Measurements from ENCODE around the gene CYP19A1. TPM values are rescaled to one million over a fixed set of nuclear protein-coding genes. Genes with fewer than 3 reads are reported as not detected.
A peak's percentile ranks its signal among the peaks of the same experiment; 100 is the strongest.

Gene CYP19A1
- total RNA-seq, 1 donor from 2014 or later, result not detected

DNA sequence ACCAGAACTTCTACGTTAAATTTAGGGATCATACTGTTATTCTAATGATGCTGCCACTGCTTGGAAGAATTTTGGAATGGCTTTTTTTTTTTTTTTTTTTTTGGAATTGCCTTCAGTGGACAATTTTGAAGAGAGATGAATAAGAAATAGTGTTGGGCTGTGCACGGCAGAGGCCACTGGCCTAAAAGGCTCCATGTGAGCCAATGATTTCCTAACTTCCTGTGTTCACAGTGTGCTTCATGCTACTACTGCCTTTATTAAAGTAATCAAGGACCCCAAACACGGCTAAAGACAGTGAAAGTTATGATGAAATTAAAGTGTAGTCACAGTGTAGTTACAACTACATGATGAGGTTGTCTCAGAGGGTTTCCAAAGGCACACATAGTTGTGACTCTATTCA, 142.9 kb downstream of the CYP19A1 start:
- Mint-ChIP-seq H3K27me3 (ENCODE audit: unreplicated experiment) (peaks cover 2% of the 10 kb centered on the region), H3K9me3 (ENCODE audit: unreplicated experiment) (no peaks in the 10 kb centered on the region), H3K36me3 (ENCODE audit: low read depth, unreplicated experiment) (no peaks in the 10 kb centered on the region), H3K4me1 (ENCODE audit: unreplicated experiment) (peaks cover 7% of the 10 kb centered on the region), H3K4me3 (ENCODE audit: unreplicated experiment) (no peak overlapping the region), H3K27ac (ENCODE audit: unreplicated experiment) (no peak overlapping the region)
- TF ChIP-seq, protein P1, sequence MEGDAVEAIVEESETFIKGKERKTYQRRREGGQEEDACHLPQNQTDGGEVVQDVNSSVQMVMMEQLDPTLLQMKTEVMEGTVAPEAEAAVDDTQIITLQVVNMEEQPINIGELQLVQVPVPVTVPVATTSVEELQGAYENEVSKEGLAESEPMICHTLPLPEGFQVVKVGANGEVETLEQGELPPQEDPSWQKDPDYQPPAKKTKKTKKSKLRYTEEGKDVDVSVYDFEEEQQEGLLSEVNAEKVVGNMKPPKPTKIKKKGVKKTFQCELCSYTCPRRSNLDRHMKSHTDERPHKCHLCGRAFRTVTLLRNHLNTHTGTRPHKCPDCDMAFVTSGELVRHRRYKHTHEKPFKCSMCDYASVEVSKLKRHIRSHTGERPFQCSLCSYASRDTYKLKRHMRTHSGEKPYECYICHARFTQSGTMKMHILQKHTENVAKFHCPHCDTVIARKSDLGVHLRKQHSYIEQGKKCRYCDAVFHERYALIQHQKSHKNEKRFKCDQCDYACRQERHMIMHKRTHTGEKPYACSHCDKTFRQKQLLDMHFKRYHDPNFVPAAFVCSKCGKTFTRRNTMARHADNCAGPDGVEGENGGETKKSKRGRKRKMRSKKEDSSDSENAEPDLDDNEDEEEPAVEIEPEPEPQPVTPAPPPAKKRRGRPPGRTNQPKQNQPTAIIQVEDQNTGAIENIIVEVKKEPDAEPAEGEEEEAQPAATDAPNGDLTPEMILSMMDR (IDR thresholded peaks at IDR 0.05; ENCODE audit: unreplicated experiment), result no peak
- no peak for DNase-seq (ENCODE audit: low spot score)

DNA sequence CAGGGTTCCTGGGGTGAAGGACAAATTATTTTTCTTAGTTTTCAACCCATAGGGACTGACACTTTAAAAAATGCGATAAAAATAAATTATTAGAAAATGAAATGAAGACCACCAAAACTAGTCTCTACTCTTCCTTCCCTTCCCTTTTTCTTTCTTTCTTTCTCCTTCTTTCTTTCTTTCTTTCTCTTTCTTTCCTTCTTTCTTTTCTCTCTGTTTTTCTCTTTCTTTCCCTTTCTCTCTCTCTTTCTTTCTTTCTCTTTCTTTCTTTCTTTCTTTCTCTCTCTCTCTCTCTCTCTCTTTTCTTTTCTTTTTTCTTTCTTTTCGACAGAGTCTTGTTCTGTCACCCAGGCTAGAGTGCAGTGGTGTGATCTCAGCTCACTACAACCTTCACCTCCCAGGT, 144.4 kb downstream of the CYP19A1 start:
- peaks cover 7% of the 10 kb centered on the region for H3K4me1 Mint-ChIP-seq (ENCODE audit: unreplicated experiment)
- H3K4me3 Mint-ChIP-seq (ENCODE audit: unreplicated experiment), result no peak overlapping the region
- TF ChIP-seq, protein P1 (IDR thresholded peaks at IDR 0.05; ENCODE audit: unreplicated experiment), result no peak
- no peaks in the 10 kb centered on the region for H3K9me3 Mint-ChIP-seq (ENCODE audit: unreplicated experiment)
- H3K36me3 Mint-ChIP-seq (ENCODE audit: low read depth, unreplicated experiment), result no peaks in the 10 kb centered on the region
- H3K27ac Mint-ChIP-seq (ENCODE audit: unreplicated experiment), result no peak overlapping the region
- DNase-seq (ENCODE audit: low spot score), result no peak
- peaks cover 2% of the 10 kb centered on the region for H3K27me3 Mint-ChIP-seq (ENCODE audit: unreplicated experiment)

DNA sequence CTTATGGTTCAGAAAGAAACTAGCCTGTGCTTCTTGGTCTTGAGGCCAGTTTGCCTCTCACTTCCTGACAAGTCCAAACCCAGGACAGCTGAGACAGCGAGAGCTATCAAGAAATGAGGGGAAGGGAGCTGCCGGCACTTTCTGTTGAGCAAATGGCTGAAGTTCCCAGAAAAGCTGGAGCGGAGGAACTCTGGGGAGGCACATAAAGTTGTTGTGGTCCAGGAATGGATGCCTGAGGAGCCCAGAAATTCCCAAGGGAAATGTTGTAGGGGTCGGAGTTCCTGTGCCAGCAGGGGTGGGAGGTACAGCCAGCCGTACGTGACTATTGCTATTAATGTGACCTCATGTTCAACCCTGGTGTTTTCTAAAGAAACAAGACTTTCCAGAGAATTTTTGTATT, 144.9 kb downstream of the CYP19A1 start:
- DNase-seq (ENCODE audit: low spot score), result no peak

DNA sequence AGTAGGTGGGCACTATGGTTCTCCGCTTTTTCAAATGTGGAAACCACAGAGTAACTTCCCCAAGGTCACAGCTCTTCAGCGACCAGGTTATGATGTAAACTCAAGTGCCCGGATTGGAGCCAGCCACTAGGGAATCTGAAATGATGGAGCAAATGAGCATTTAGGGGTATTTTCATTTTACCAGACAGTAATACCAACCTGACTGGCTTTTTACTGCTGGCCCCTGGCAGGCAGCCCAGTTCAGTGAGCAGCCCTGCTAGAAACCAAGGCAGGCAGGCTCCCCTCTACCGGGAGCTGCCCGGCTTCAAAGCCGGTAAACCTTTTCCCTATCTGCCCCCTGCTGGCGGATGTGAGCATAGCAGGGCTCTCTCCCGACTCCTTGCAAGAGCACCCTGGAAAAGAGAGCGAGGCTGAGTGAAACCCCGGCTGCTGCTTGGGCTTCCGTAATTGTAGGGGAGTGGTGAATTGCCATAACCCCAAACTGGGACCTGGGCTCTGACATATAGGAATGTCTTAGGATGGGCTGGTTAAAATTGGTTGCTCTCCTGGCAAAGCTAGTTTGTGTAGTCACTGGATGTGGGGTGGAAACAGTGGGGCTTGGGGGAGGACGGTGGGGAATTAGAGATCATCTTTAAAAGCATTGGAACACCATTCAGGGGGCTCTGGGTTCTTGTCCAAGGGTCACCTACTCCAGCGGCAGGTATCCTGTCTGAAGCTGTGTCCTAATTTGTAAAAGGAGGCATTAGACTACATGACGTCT, 145.7 kb downstream of the CYP19A1 start:
- Mint-ChIP-seq H3K36me3 (ENCODE audit: low read depth, unreplicated experiment) (no peaks in the 10 kb centered on the region), H3K27me3 (ENCODE audit: unreplicated experiment) (peaks cover 2% of the 10 kb centered on the region), H3K4me1 (ENCODE audit: unreplicated experiment) (peaks cover 7% of the 10 kb centered on the region), H3K27ac (ENCODE audit: unreplicated experiment) (no peak overlapping the region), H3K9me3 (ENCODE audit: unreplicated experiment) (no peaks in the 10 kb centered on the region), H3K4me3 (ENCODE audit: unreplicated experiment) (no peak overlapping the region)
- TF ChIP-seq, protein P1 (IDR thresholded peaks at IDR 0.05; ENCODE audit: unreplicated experiment), result peak; percentile 98
- DNase-seq (ENCODE audit: low spot score), result peak; percentile 94

More for the DNA sequence above, 144.9 kb downstream of the CYP19A1 start:
- Mint-ChIP-seq H3K4me1 (ENCODE audit: unreplicated experiment) (peaks cover 7% of the 10 kb centered on the region), H3K27me3 (ENCODE audit: unreplicated experiment) (peaks cover 2% of the 10 kb centered on the region), H3K27ac (ENCODE audit: unreplicated experiment) (no peak overlapping the region), H3K36me3 (ENCODE audit: low read depth, unreplicated experiment) (no peaks in the 10 kb centered on the region), H3K9me3 (ENCODE audit: unreplicated experiment) (no peaks in the 10 kb centered on the region), H3K4me3 (ENCODE audit: unreplicated experiment) (no peak overlapping the region)
- TF ChIP-seq, protein P1 (IDR thresholded peaks at IDR 0.05; ENCODE audit: unreplicated experiment), result no peak

DNA sequence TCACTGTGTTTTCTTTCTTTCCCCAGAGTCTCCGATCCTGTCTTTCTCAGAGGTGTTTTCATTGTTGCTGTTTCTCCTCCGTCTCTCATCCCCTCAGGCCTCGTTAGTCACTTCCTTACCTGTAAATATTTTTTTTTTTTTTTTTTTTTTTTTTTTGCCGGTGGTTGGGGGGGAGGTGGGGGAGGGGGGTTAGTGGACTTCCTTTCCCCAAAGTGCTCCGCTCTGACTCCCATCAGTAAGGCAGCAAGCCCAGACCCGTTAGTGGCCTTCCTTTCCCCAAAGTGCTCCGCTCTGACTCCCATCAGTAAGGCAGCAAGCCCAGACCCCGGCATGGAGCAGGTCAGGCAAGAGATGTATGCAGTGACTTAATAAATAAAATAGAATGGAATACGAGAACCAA, 146.6 kb downstream of the CYP19A1 start:
- H3K9me3 Mint-ChIP-seq (ENCODE audit: unreplicated experiment), result no peaks in the 10 kb centered on the region
- TF ChIP-seq, protein P1 (IDR thresholded peaks at IDR 0.05; ENCODE audit: unreplicated experiment), result no peak
- no peak overlapping the region for H3K27ac Mint-ChIP-seq (ENCODE audit: unreplicated experiment)
- H3K4me1 Mint-ChIP-seq (ENCODE audit: unreplicated experiment), result peaks cover 10% of the 10 kb centered on the region
- no peak for DNase-seq (ENCODE audit: low spot score)
- no peaks in the 10 kb centered on the region for H3K36me3 Mint-ChIP-seq (ENCODE audit: low read depth, unreplicated experiment)
- peaks cover 2% of the 10 kb centered on the region for H3K27me3 Mint-ChIP-seq (ENCODE audit: unreplicated experiment)
- peak overlapping the region; percentile 21 for H3K4me3 Mint-ChIP-seq (ENCODE audit: unreplicated experiment)
